ENCODE results near the gene SLC6A20.

GRCh38 chr3:45773072-45773471 is 23.3 kb downstream of the SLC6A20 start:
- TF ChIP-seq POLR2A (IDR thresholded peaks at IDR 0.05), result no peak
- TF ChIP-seq CTCF (IDR thresholded peaks at IDR 0.05), result no peak
- TF ChIP-seq POLR2AphosphoS5 (IDR thresholded peaks at IDR 0.05; ENCODE audit: insufficient read depth in 1 of 2, low read depth in 1 of 2), result no peak
